ENCODE data around the gene RNF43.
"Not testable (repeated sequence)": the region's sequence is repeated elsewhere in the genome, so short reads cannot be mapped to it uniquely, and the experiment has no call there.

Gene RNF43

GRCh38 chr17:58409432-58409831 lies 7.9 kb downstream of the RNF43 start:
- DNase-seq = no peak

- no peak for DNase-seq
Measured at GRCh38 chr17:58403311-58403710, 14.0 kb downstream of the RNF43 start.

- peak; percentile 40 for DNase-seq
Measured at GRCh38 chr17:58402679-58403078, 14.7 kb downstream of the RNF43 start.

- DNase-seq = peak; percentile 60
Measured at GRCh38 chr17:58402047-58402446, 15.3 kb downstream of the RNF43 start.

GRCh38 chr17:58401287-58401686 lies 16.0 kb downstream of the RNF43 start:
- no peak for DNase-seq

GRCh38 chr17:58400826-58401225 lies 16.5 kb downstream of the RNF43 start:
- no peak for DNase-seq

GRCh38 chr17:58399974-58400373 lies 17.4 kb downstream of the RNF43 start:
- no peak for DNase-seq

GRCh38 chr17:58398574-58399266 lies 18.6 kb downstream of the RNF43 start:
- DNase-seq = no peak

GRCh38 chr17:58397421-58397820 lies 19.9 kb downstream of the RNF43 start:
- DNase-seq = not testable (repeated sequence)

- no peak for DNase-seq
Measured at GRCh38 chr17:58396173-58396572, 21.2 kb downstream of the RNF43 start.

GRCh38 chr17:58394534-58395223 lies 22.7 kb downstream of the RNF43 start:
- no peak for DNase-seq

GRCh38 chr17:58391302-58391984 lies 25.9 kb downstream of the RNF43 start:
- no peak for DNase-seq

GRCh38 chr17:58390884-58391283 lies 26.4 kb downstream of the RNF43 start:
- no peak for DNase-seq

- no peak for DNase-seq
Measured at GRCh38 chr17:58388302-58389190, 28.8 kb downstream of the RNF43 start.

- DNase-seq = no peak
Measured at GRCh38 chr17:58387834-58388233, 29.5 kb downstream of the RNF43 start.

GRCh38 chr17:58386708-58387107 lies 30.6 kb downstream of the RNF43 start:
- DNase-seq = no peak

GRCh38 chr17:58385359-58385899 lies 31.9 kb downstream of the RNF43 start:
- no peak for DNase-seq

GRCh38 chr17:58384897-58385296 lies 32.4 kb downstream of the RNF43 start:
- no peak for DNase-seq

- no peak for DNase-seq
Measured at GRCh38 chr17:58383892-58384462, 33.4 kb downstream of the RNF43 start.

GRCh38 chr17:58382872-58383242 lies 34.5 kb downstream of the RNF43 start:
- DNase-seq = no peak

- DNase-seq = no peak
Measured at GRCh38 chr17:58382108-58382871, 35.0 kb downstream of the RNF43 start.

Measured in fibroblast of skin of abdomen (primary cell).